NCI-H510A (cell line): ENCODE results near the gene TPCN1.
A peak's percentile ranks its signal among the peaks of the same experiment; 100 is the strongest.

ENCODE experiments used
- DNase-seq: peaks from one replicate; lab custom pipeline; 2025; lab: John Stamatoyannopoulos, UW

TPCN1 gene

DNA sequence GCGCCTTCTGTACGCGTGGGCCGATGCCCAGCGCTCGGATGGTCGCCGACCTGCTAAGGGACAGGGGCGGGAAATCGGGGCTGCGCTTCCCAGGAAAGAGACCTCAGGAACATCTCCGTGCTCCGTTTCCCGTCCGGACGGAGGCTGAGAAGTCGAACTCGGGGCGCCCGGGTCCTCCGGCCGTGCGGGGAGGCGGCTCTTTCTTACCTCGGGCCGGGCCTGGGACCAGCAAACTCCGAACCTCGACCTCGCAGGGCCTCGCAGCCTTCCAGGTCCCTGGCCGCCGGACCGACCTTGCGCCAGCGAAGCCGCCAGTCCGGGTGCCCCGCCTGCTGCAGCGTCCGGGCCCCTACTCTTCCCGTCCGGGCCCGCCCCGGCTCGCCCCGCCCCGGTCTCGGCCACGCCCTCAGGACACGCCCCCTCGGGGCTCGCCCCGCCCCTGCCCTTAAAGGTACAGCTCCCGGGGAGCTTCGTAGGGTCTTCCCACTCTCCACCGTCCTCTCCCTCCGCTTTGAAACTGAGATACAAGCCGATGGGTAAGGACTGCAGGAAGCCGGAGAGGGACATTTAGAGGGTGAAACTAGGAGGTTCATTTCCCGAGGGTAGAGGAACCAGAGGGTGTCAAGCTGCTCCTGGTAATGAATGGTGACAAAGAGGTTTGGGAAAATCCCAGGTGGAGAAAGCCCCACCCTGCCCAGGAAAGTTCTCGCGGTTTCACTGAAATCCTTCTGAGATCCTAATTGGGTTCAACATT lies 113.7 kb downstream of the TPCN1 start, which contains the start of gene SLC8B1:
TSS of gene SLC8B1 (minus strand) at position 324 of the 754 bp plus-strand sequence. CDS start 2,231 bp downstream, outside the sequence.
- peak; percentile 62 for DNase-seq

DNA sequence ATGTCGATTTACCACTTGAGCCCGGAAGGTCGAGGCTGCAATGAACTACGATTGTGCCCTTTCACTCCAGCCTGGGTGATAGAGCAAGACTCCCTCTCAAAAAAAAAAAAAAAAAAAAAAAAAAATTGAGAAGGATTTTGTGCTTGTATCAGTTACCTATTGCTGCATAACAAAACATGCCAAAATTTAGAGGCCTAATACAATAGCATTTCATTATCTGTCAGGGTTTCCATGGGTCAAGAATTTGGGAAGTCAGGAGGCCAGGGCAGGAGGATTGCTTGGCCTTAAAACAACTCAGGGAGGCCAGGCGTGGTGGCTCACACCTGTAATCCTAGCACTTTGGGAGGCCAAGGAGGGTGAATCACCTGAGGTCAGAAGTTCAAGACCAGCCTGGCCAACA lies 118.3 kb downstream of the TPCN1 start:
- no peak for DNase-seq

DNA sequence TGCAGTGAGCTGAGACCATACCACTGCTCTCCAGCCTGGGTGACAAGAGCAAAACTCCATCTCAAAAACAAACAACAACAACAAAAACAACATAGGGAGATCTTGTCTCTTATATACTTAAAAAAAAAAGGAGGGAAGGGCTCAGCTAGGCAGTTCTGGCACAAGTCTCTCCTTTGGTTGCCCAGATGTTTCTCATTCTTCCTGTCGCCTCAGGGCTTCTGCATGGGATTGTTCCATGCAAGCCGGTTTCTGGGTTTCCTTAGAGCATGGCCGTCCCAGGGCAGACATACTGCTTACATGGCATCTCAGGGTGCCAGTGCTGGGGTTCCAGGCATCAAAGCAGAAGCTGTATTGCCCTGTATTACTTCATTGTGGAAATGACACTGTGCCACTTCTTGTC lies 118.8 kb downstream of the TPCN1 start:
- no peak for DNase-seq

DNA sequence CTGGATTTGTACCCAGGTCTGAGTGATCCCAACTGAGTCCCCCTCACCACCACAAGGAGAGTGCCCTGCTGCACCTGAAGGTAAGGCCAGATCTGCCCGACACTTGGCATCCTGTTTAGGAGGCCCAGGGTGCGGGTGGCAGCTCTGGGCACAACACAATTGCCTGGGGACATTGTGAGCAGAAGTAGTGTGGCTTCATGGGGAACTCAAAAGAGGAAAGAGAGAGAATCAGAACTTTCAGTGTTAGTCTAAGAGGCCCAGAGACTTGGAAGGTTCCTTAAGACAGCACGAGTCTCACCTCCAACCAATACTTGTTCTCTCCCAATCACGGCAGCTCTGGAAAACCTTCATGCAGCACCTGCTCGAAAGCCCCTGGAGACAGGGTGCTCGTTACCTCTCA lies 120.3 kb downstream of the TPCN1 start:
- DNase-seq: no peak

DNA sequence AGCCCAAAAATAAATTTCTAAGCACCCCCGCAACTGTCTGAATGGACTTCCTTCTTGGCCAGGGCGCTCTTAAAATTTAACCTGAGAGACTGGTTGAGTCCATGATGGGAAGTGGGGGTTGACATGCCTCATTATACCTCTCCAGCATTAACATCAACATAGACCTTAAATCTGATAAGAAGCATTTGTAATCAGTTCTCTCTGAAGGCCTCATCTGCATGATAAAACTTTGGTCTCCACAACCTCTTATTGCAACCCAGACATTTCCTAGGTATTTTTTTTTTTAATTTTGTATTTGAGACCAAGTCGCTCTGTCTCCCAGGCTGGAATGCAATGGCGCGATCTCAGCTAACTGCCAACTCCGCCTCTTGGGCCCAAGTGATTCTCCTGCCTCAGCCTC lies 124.1 kb downstream of the TPCN1 start:
- DNase-seq: no peak

DNA sequence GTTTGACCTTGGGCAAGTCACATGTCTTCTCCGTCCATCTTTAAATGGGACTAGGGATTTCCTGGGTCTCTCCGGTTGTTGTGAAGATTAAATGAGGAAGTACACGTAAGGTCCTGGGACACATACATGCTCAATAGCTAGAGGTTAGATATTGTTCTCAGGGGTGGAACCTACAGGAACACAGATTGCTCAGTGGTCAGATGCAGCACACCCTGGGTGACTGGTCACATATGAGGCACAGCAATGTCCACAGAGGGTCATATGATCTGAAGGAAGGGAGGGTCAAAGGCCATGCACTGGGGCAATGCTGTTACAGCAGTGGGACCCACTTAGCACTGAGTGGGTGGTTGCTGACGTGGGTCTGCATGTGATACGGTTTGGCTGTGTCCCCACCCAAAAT lies 125.1 kb downstream of the TPCN1 start:
- DNase-seq: no peak

DNA sequence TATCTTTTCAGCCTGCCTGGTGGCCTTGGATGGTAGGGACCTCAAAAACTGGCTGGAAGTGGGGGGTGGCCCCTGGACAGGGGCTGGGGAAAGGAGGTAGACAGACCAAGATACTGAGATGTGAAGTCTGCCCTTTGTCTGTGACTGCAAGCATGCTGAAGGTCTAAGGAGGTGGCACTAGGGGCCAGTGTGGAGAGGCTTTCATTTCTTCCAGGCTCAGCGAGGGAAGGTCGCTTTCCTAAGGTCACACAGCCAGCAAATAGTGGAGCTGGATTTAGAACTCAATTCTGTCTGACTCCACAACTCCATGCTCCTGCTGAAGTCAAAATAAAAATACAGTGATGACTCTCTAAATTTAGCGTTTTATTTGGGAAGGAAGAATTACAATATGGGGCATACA lies 125.8 kb downstream of the TPCN1 start:
- DNase-seq: no peak

DNA sequence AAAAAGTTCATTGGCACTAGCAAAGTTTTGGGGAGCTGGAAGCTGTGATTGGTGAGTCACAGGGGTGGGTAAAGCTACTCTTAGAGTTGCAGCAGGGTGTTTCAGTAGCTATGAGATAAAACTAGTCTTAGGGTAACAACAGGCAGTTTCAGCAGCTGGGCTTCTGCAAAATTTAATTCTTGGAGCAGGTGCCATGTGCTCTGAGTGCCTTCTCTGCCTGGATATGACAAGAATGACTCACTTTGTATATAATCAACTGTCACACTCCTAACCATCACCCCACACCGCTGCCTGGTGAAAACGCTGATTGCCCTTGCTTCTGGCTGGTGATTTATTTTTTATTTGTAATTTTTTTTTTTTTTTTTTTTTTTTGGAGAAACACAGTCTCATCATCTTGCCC lies 126.6 kb downstream of the TPCN1 start:
- DNase-seq: no peak
